SK-N-SH (cell line): ENCODE data around the gene CRLF1. TPM values are rescaled to one million over a fixed set of nuclear protein-coding genes. Genes with fewer than 3 reads are reported as not detected.

ENCODE experiments used
- CTCF ChIA-PET: fragments of 300-600, 350-600 bp; formaldehyde crosslinking; extraction: SDS; loops from one replicate; lab custom pipeline; 2021; lab: Yijun Ruan, JAX
- POLR2A ChIA-PET: fragments of 350-600 bp; sonication (Branson Sonifier 250); formaldehyde crosslinking; extraction: SDS; loops from one replicate; lab custom pipeline; 2020; ENCODE audit warnings: antibody characterized with exemption, inconsistent platforms; lab: Yijun Ruan, JAX
- DNase-seq: peaks from one replicate; pipeline ENCODE4 v3.0.0; 2012
- H2AFZ ChIP-seq: fragments of 200-600 bp; sonication (generic); 2 replicates; pipeline ENCODE4 v1.8.1; 2016; ENCODE audit warnings: antibody characterized with exemption, mild to moderate bottlenecking, low read depth
- H3F3A ChIP-seq: fragments of 200-600 bp; sonication (generic); replicated peaks from 2 replicates; pipeline ENCODE3; 2016; ENCODE audit warnings: antibody characterized with exemption, mild to moderate bottlenecking; ENCODE audit not compliant: insufficient read depth
- H3K27ac ChIP-seq, 2 experiments: fragments of 200-500 bp in 1 of 2; fragments of 200-600 bp in 1 of 2; sonication (Bioruptor generic) in 1 of 2; sonication (generic), shearing (Covaris generic) in 1 of 2; 2 replicates each; pipeline versions ENCODE4 v1.5.1 to v1.6.1; 2014 to 2016; ENCODE audit warnings: low read depth in 2 of 2, inconsistent platforms in 1 of 2, low read length in 1 of 2, mild to moderate bottlenecking in 1 of 2, mixed read lengths in 1 of 2
- H3K27me3 ChIP-seq: fragments of 200-600 bp; sonication (generic), shearing (Covaris generic); 2 replicates; pipeline ENCODE4 v1.6.1; 2016; ENCODE audit warnings: mixed run types; ENCODE audit not compliant: insufficient read depth
- H3K36me3 ChIP-seq, 2 experiments: fragments of 200-500 bp in 1 of 2; fragments of 200-600 bp in 1 of 2; sonication (Bioruptor generic) in 1 of 2; sonication (generic) in 1 of 2; replicated peaks in 1 of 2; 2 replicates each; pipeline versions ENCODE3 to v1.5.1; 2014 to 2016; ENCODE audit warnings: low read length in 1 of 2, mild to moderate bottlenecking in 1 of 2; ENCODE audit not compliant: insufficient read depth in 2 of 2, control insufficient read depth in 1 of 2
- H3K4me1 ChIP-seq, 2 experiments: fragments of 200-500 bp in 1 of 2; fragments of 200-600 bp in 1 of 2; sonication (Bioruptor generic) in 1 of 2; sonication (generic), shearing (Covaris generic) in 1 of 2; 2 replicates each; pipeline versions ENCODE4 v1.5.1 to v1.6.1; 2014 to 2016; ENCODE audit warnings: low read depth in 1 of 2, low read length in 1 of 2, mixed run types in 1 of 2; ENCODE audit not compliant: insufficient read depth in 2 of 2, control insufficient read depth in 1 of 2
- H3K4me2 ChIP-seq: fragments of 200-600 bp; sonication (generic), shearing (Covaris generic); 2 replicates; pipeline ENCODE4 v1.6.1; 2017; ENCODE audit warnings: mixed run types
- H3K4me3 ChIP-seq, 2 experiments: fragments of 200-500 bp in 1 of 2; fragments of 200-600 bp in 1 of 2; sonication (Bioruptor generic) in 1 of 2; sonication (generic), shearing (Covaris generic) in 1 of 2; 2 replicates each; pipeline versions ENCODE4 v1.5.1 to v1.8.1; 2014 to 2016; ENCODE audit warnings: low read depth in 2 of 2, inconsistent platforms in 1 of 2, low read length in 1 of 2, mild to moderate bottlenecking in 1 of 2, mixed read lengths in 1 of 2, moderate library complexity in 1 of 2
- H3K79me2 ChIP-seq: fragments of 200-600 bp; sonication (generic); 2 replicates; pipeline ENCODE4 v1.8.1; 2017; ENCODE audit warnings: mild to moderate bottlenecking; ENCODE audit not compliant: insufficient read depth
- H3K9ac ChIP-seq: fragments of 200-600 bp; sonication (generic); 2 replicates; pipeline ENCODE4 v1.6.1; 2017; ENCODE audit warnings: mixed run types
- H3K9me2 ChIP-seq: fragments of 200-600 bp; sonication (generic); 2 replicates; pipeline ENCODE4 v1.6.1; 2017; ENCODE audit warnings: mixed run types
- H3K9me3 ChIP-seq: fragments of 200-600 bp; sonication (generic); 2 replicates; pipeline ENCODE4 v1.6.1; 2017; ENCODE audit warnings: mixed run types, mild to moderate bottlenecking, moderate library complexity
- H4K20me1 ChIP-seq: fragments of 200-600 bp; sonication (generic); 2 replicates; pipeline ENCODE4 v1.6.1; 2017; ENCODE audit warnings: mild to moderate bottlenecking, mixed run types; ENCODE audit not compliant: insufficient read depth
- ELF1 ChIP-seq: IDR thresholded peaks from 2 replicates; pipeline ENCODE4 v1.4.0; 2012
- EP300 ChIP-seq, 2 experiments: IDR thresholded peaks; 2 replicates each; pipeline versions ENCODE4 v1.4.0 to v1.6.1; 2012; ENCODE audit warnings: borderline replicate concordance in 1 of 2, low read depth in 1 of 2, low read length in 1 of 2
- EZH2phosphoT487 ChIP-seq: fragments of 200-600 bp; sonication (generic); IDR thresholded peaks from 2 replicates; pipeline ENCODE4 v1.6.1; 2017; ENCODE audit warnings: low read depth, mixed run types, mild to moderate bottlenecking, antibody characterized with exemption, moderate library complexity, borderline replicate concordance
- FOXJ3 ChIP-seq: sonication (generic); formaldehyde crosslinking; IDR thresholded peaks from 2 replicates; pipeline ENCODE4 v1.5.1; 2020; ENCODE audit warnings: mild to moderate bottlenecking, missing genetic modification reagents
- GABPA ChIP-seq: IDR thresholded peaks from 2 replicates; pipeline ENCODE4 v1.4.0; 2012; ENCODE audit warnings: low read depth, mild to moderate bottlenecking
- JUND ChIP-seq: IDR thresholded peaks from 2 replicates; pipeline ENCODE4 v1.4.0; 2012
- MAX ChIP-seq: IDR thresholded peaks from 2 replicates; pipeline ENCODE4 v1.4.0; 2012; ENCODE audit warnings: low read depth
- MEF2A ChIP-seq: IDR thresholded peaks from 2 replicates; pipeline ENCODE4 v1.4.0; 2012; ENCODE audit warnings: low read depth, borderline replicate concordance
- MXI1 ChIP-seq: IDR thresholded peaks from 2 replicates; pipeline ENCODE4 v1.6.1; 2012; ENCODE audit warnings: mild to moderate bottlenecking, low read depth, low read length, improper control_type of control experiment
- NRF1 ChIP-seq: IDR thresholded peaks from 2 replicates; pipeline ENCODE4 v1.6.1; 2012; ENCODE audit warnings: low read depth, mild to moderate bottlenecking, low read length
- POLR2AphosphoS5 ChIP-seq: IDR thresholded peaks from 2 replicates; pipeline ENCODE4 v1.6.1; 2012; ENCODE audit warnings: low read depth, low read length
- RCOR1 ChIP-seq: fragments of 150-350 bp; IDR thresholded peaks from 2 replicates; pipeline ENCODE4 v1.6.1; 2017; ENCODE audit warnings: antibody characterized with exemption, low read length
- RFX5 ChIP-seq: IDR thresholded peaks from 2 replicates; pipeline ENCODE4 v1.6.1; 2012; ENCODE audit warnings: mild to moderate bottlenecking, improper control_type of control experiment, low read length
- RXRA ChIP-seq: IDR thresholded peaks from 2 replicates; pipeline ENCODE4 v1.4.0; 2012; ENCODE audit warnings: low read depth, mild to moderate bottlenecking, borderline replicate concordance
- SIN3A ChIP-seq: IDR thresholded peaks from 2 replicates; pipeline ENCODE4 v1.6.1; 2012; ENCODE audit warnings: low read depth, mild to moderate bottlenecking, low read length, moderate library complexity, borderline replicate concordance
- TAF1 ChIP-seq: IDR thresholded peaks from 2 replicates; pipeline ENCODE4 v1.6.1; 2012; ENCODE audit warnings: low read depth, mild to moderate bottlenecking, low read length, moderate library complexity, borderline replicate concordance
- YY1 ChIP-seq: IDR thresholded peaks from 2 replicates; pipeline ENCODE4 v1.4.0; 2012; ENCODE audit warnings: low read depth, mild to moderate bottlenecking
- ZBTB33 ChIP-seq: IDR thresholded peaks from 2 replicates; pipeline ENCODE4 v1.4.0; 2012; ENCODE audit warnings: low read depth, borderline replicate concordance
- WGBS: methylation state at CpG from one replicate; pipeline ENCODE4 v1.1.6; 2017; ENCODE audit warnings: low lambda C conversion rate; 5-methylcytosine and 5-hydroxymethylcytosine counted together
- polyA plus RNA-seq, 3 experiments: library from polyadenylated mRNA; depleted of rRNA; stranded (reverse); fragments of >200 nt; gene quantifications; 2 replicates each; pipeline ENCODE4 v1.2.3, GENCODE V29; 2012
- TF ChIP-seq, protein P1 (sequence below): IDR thresholded peaks from 2 replicates; pipeline ENCODE4; 2012

The CRLF1 gene
- polyA plus RNA-seq, 1 of the 3 experiments (the other 2 are of a cell fraction) = 0.71 TPM

DNA sequence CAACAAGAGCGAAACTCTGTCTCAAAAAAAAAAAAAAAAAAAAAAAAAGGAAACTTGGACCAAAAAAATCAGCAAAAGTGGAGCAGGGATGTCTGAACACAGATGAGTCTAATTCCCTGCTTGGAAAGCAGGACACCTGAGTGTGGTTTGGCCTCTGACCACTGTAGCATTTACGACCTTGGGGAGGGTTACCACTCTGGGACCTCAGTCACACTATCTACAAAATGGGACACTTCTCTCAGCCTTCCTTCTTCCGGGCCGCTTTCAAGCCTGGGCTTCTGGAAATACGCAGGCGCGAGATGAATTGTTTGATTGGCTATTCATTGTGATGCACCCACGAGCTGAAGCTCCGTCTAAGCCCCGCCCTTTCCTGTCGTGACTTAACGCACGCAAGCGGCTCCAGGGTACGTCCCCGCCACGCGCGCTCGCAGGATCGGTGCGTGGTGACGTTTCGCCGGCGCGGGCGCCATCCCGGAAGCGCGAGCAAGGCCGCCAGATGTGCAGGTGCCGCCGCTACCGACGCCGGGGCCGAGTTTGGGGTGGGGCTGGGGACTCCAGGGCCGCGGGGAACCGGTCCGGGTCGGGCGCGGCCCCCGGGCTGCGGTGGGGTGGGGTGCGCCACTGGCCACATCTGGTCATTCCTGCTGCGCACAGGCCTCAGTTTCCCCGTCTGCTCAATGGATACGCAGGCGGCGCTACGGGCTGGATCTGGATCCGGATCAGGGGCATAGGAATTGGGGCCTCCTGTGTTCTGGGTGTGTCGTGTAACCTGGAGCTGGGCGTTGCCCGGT, 49.0 kb downstream of the CRLF1 start, which contains the start of gene KXD1:
Gene KXD1 (plus strand): TSS at position 460 of the 791 bp plus-strand sequence. CDS start 4,187 bp downstream, outside the sequence.
- Histone ChIP-seq H3K9me2 (no peaks in the 10 kb centered on the region), H3K4me3 (peak within 1 kb of the TSS; percentile 78 to 85), H3K9ac (peak within 1 kb of the TSS; percentile 75), H3K4me2 (peak within 1 kb of the TSS; percentile 90), H3K79me2 (peaks cover 48% of the 10 kb centered on the region), H3K9me3 (no peaks in the 10 kb centered on the region), H4K20me1 (no peaks in the 10 kb centered on the region), H3K27me3 (no peaks in the 10 kb centered on the region), H3K36me3 (peaks cover 4 to 5% of the 10 kb centered on the region in 2 experiments), H3K4me1 (peaks cover 0 to 5% of the 10 kb centered on the region in 2 experiments; a peak in 1 of 4 replicates), H3F3A (peaks cover 3% of the 10 kb centered on the region), H3K27ac (peak within 1 kb of the TSS; percentile 46 to 60), H2AFZ (peak within 1 kb of the TSS; percentile 85)
- ChIA-PET POLR2A (interaction anchor here (0.6 to 2.5 kb wide), 4 partner anchors 13 to 37 kb away, joined by 3 to 14 read pairs (median 3); partner anchors contain the start of gene UBA52), CTCF (interaction anchor here (0.8 to 2.5 kb wide), 9 partner anchors 14 to 290 kb away, joined by 4 to 8 read pairs (median 5); partner anchors contain the start of genes REX1BD and UBA52)
- DNase-seq = peak; percentile 97
- peak; percentile 96 for TF ChIP-seq ELF1
- TF ChIP-seq, protein P1, sequence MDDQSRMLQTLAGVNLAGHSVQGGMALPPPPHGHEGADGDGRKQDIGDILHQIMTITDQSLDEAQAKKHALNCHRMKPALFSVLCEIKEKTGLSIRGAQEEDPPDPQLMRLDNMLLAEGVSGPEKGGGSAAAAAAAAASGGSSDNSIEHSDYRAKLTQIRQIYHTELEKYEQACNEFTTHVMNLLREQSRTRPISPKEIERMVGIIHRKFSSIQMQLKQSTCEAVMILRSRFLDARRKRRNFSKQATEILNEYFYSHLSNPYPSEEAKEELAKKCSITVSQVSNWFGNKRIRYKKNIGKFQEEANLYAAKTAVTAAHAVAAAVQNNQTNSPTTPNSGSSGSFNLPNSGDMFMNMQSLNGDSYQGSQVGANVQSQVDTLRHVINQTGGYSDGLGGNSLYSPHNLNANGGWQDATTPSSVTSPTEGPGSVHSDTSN = peak; percentile 10; the same call in 1 of the 2 replicates
- TF ChIP-seq MAX = peak; percentile 87
- no peak for TF ChIP-seq FOXJ3 (CRISPR knock-in tag)
- TF ChIP-seq RFX5 = peak; percentile 68; the same call in 1 of the 2 replicates
- no peak; the same call in 1 of the 2 replicates for TF ChIP-seq RCOR1
- peak; percentile 92 for TF ChIP-seq MXI1
- peak; percentile 81; the same call in 1 of the 2 replicates for TF ChIP-seq SIN3A
- TF ChIP-seq MEF2A = no peak
- TF ChIP-seq ZBTB33 = no peak
- peak; percentile 66 for TF ChIP-seq GABPA
- 0 out of 2 replicates have a peak, but pooled peaks have one; percentile 13 for TF ChIP-seq YY1
- TF ChIP-seq NRF1 = peak; percentile 83
- no peak for TF ChIP-seq JUND
- peak; percentile 7 for TF ChIP-seq TAF1
- peak; percentile 80 for TF ChIP-seq POLR2AphosphoS5
- no peak for TF ChIP-seq RXRA
- TF ChIP-seq EP300 (IDR thresholded peaks at IDR 0.05; ENCODE audit: borderline replicate concordance in 1 of 2, low read depth in 1 of 2, low read length in 1 of 2) = no peak
- no peak for TF ChIP-seq EZH2phosphoT487
- under 1% methylated on average over 50 of the region's 58 CpGs for WGBS
